ENCODE data around the gene ARRB1.
"Not testable (repeated sequence)": the region's sequence is repeated elsewhere in the genome, so short reads cannot be mapped to it uniquely, and the experiment has no call there.

The ARRB1 gene

GRCh38 chr11:75351541-75351790 is at the start of gene ARRB1:
ARRB1 (minus strand) TSS chr11:75351661; CDS start chr11:75351607, 54 bp downstream.
- DNase-seq = no peak

GRCh38 chr11:75400146-75400865 is 48.8 kb upstream of the ARRB1 start:
- no peak for DNase-seq

GRCh38 chr11:75399344-75400145 is 48.1 kb upstream of the ARRB1 start, which contains the start of gene RPS3:
RPS3 (plus strand) TSS chr11:75399518; CDS start chr11:75399548, 30 bp downstream.
- peak; percentile 83 for DNase-seq

- DNase-seq = no peak
These were observed 47.4 kb upstream of the ARRB1 start for GRCh38 chr11:75398906-75399305.

- no peak for DNase-seq
These were observed 42.8 kb upstream of the ARRB1 start for GRCh38 chr11:75394085-75394840.

GRCh38 chr11:75389925-75390324 is 38.5 kb upstream of the ARRB1 start:
- DNase-seq = no peak

GRCh38 chr11:75389276-75389605 is 37.8 kb upstream of the ARRB1 start:
- no peak for DNase-seq

GRCh38 chr11:75388386-75389275 is 37.2 kb upstream of the ARRB1 start:
- peak; percentile 49 for DNase-seq

GRCh38 chr11:75387736-75388294 is 36.4 kb upstream of the ARRB1 start:
- no peak for DNase-seq

GRCh38 chr11:75386942-75387630 is 35.6 kb upstream of the ARRB1 start:
- no peak for DNase-seq

GRCh38 chr11:75384438-75385080 is 33.1 kb upstream of the ARRB1 start:
- DNase-seq = peak; percentile 60

- DNase-seq = no peak
These were observed 31.8 kb upstream of the ARRB1 start for GRCh38 chr11:75383246-75383645.

GRCh38 chr11:75380716-75381420 is 29.4 kb upstream of the ARRB1 start:
- DNase-seq = no peak

- DNase-seq = no peak
These were observed 28.8 kb upstream of the ARRB1 start for GRCh38 chr11:75380245-75380644.

- not testable (repeated sequence) for DNase-seq
These were observed 27.3 kb upstream of the ARRB1 start for GRCh38 chr11:75378776-75379175.

- no peak for DNase-seq
These were observed 24.7 kb upstream of the ARRB1 start for GRCh38 chr11:75376175-75376574.

GRCh38 chr11:75375626-75376025 is 24.2 kb upstream of the ARRB1 start:
- DNase-seq = no peak

GRCh38 chr11:75374646-75375045 is 23.2 kb upstream of the ARRB1 start:
- DNase-seq = no peak

- DNase-seq = no peak
These were observed 21.7 kb upstream of the ARRB1 start for GRCh38 chr11:75373201-75373600.

All from T1000 (cell line).